Breast epithelium (tissue), 3 donors: ENCODE results near the gene COG8.

Experiments
- POLR2A ChIP-seq: fragments of 450-650 bp; IDR thresholded peaks from one replicate; pipeline ENCODE4 v1.6.1; 2016; ENCODE audit warnings: antibody characterized with exemption, mild to moderate bottlenecking, moderate library complexity
- TF ChIP-seq, protein P1 (sequence below), 3 donors: fragments of 450-650 bp; IDR thresholded peaks; one replicate each; pipeline ENCODE4 v1.5.1; 2016 to 2017; ENCODE audit warnings: antibody characterized with exemption in 3 of 3, mild to moderate bottlenecking in 3 of 3, moderate library complexity in 3 of 3

DNA sequence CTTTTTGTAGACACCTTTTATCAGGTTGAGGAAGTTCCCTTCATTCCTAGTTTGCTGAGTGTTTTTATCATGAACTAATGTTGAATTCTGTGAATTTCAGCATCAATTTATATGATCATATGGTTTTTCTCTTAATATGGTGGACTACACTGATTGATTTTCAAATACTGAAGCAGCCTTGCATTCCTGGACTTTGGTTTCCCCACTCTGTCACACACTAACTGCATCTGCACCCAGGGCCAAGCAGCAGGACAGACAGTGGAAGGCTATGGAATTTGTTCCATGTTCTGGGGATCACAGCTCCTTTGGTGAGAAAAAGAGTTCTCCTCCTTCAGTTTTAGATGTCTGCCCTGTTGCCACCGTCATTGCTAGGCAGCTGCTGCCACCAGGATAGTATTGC is 38.7 kb upstream of the COG8 start:
- TF ChIP-seq, protein P1, sequence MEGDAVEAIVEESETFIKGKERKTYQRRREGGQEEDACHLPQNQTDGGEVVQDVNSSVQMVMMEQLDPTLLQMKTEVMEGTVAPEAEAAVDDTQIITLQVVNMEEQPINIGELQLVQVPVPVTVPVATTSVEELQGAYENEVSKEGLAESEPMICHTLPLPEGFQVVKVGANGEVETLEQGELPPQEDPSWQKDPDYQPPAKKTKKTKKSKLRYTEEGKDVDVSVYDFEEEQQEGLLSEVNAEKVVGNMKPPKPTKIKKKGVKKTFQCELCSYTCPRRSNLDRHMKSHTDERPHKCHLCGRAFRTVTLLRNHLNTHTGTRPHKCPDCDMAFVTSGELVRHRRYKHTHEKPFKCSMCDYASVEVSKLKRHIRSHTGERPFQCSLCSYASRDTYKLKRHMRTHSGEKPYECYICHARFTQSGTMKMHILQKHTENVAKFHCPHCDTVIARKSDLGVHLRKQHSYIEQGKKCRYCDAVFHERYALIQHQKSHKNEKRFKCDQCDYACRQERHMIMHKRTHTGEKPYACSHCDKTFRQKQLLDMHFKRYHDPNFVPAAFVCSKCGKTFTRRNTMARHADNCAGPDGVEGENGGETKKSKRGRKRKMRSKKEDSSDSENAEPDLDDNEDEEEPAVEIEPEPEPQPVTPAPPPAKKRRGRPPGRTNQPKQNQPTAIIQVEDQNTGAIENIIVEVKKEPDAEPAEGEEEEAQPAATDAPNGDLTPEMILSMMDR (IDR thresholded peaks at IDR 0.05) = no peak
- no peak for TF ChIP-seq POLR2A
